ENCODE results near the gene STAM.

The STAM gene

GRCh38 chr10:17712717-17713471 lies 68.9 kb downstream of the STAM start:
- TF ChIP-seq FOXP2 (optimal IDR thresholded peaks at IDR 0.05; ENCODE audit: borderline replicate concordance, extremely low read depth, extremely low read length, insufficient read depth): no peak

DNA sequence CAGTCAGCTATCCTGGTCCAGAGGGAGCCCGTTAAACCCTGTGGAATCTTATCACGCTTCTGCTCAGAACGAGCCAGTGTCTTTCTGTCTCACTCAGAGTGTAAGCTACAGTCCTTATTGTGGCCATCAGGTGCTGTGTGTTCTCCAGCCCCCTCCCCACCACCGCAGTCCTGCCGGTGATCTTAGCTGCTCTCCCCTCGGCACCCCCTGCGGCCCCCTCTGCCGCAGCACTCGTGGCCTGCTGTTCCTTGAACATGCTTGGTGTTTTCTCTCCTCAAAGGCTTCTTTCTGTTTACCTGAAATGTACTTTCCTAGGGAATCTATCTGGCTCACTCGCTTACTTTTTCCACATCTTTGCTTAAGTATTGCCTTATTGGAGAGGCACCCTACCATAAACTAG lies 69.8 kb downstream of the STAM start:
- TF ChIP-seq FOXP2 (optimal IDR thresholded peaks at IDR 0.05; ENCODE audit: borderline replicate concordance, extremely low read depth, extremely low read length, insufficient read depth): no peak
- TF ChIP-seq REST (IDR thresholded peaks at IDR 0.05; ENCODE audit: insufficient read depth in 1 of 2, low read depth in 2 of 2, low read length in 2 of 2): no peak
- no peak for TF ChIP-seq TAF1 (IDR thresholded peaks at IDR 0.05; ENCODE audit: borderline replicate concordance, insufficient read depth, low read length)
- TF ChIP-seq SIN3A (IDR thresholded peaks at IDR 0.05; ENCODE audit: borderline replicate concordance, insufficient read depth, low read length): no peak
- no peak for TF ChIP-seq POLR2AphosphoS5 (IDR thresholded peaks at IDR 0.05; ENCODE audit: low read depth, low read length)

- TF ChIP-seq SIN3A (IDR thresholded peaks at IDR 0.05; ENCODE audit: borderline replicate concordance, insufficient read depth, low read length) (no peak), FOXP2 (optimal IDR thresholded peaks at IDR 0.05; ENCODE audit: borderline replicate concordance, extremely low read depth, extremely low read length, insufficient read depth) (no peak), REST (IDR thresholded peaks at IDR 0.05; ENCODE audit: insufficient read depth in 1 of 2, low read depth in 2 of 2, low read length in 2 of 2) (no peak), POLR2AphosphoS5 (IDR thresholded peaks at IDR 0.05; ENCODE audit: low read depth, low read length) (no peak), TAF1 (IDR thresholded peaks at IDR 0.05; ENCODE audit: borderline replicate concordance, insufficient read depth, low read length) (no peak)
These were observed 72.2 kb downstream of the STAM start for GRCh38 chr10:17716161-17716560.

- TF ChIP-seq POLR2AphosphoS5 (IDR thresholded peaks at IDR 0.05; ENCODE audit: low read depth, low read length) (no peak), SIN3A (IDR thresholded peaks at IDR 0.05; ENCODE audit: borderline replicate concordance, insufficient read depth, low read length) (no peak), TAF1 (IDR thresholded peaks at IDR 0.05; ENCODE audit: borderline replicate concordance, insufficient read depth, low read length) (no peak), REST (IDR thresholded peaks at IDR 0.05; ENCODE audit: insufficient read depth in 1 of 2, low read depth in 2 of 2, low read length in 2 of 2) (no peak), FOXP2 (optimal IDR thresholded peaks at IDR 0.05; ENCODE audit: borderline replicate concordance, extremely low read depth, extremely low read length, insufficient read depth) (no peak)
These were observed 81.8 kb downstream of the STAM start for GRCh38 chr10:17725703-17726102.

- no peak for TF ChIP-seq SIN3A (IDR thresholded peaks at IDR 0.05; ENCODE audit: borderline replicate concordance, insufficient read depth, low read length)
- no peak for TF ChIP-seq FOXP2 (optimal IDR thresholded peaks at IDR 0.05; ENCODE audit: borderline replicate concordance, extremely low read depth, extremely low read length, insufficient read depth)
- TF ChIP-seq POLR2AphosphoS5 (IDR thresholded peaks at IDR 0.05; ENCODE audit: low read depth, low read length): no peak
- TF ChIP-seq TAF1 (IDR thresholded peaks at IDR 0.05; ENCODE audit: borderline replicate concordance, insufficient read depth, low read length): no peak
- TF ChIP-seq REST (IDR thresholded peaks at IDR 0.05; ENCODE audit: insufficient read depth in 1 of 2, low read depth in 2 of 2, low read length in 2 of 2): no peak
These were observed 85.7 kb downstream of the STAM start for GRCh38 chr10:17729630-17730029.

All from PFSK-1 (cell line).